Measurements from ENCODE around the gene ABHD16A. TPM values are rescaled to one million over a fixed set of nuclear protein-coding genes. Genes with fewer than 3 reads are reported as not detected.

Gene ABHD16A
- total RNA-seq, 4 donors from 2014 or later: 37.1 to 62.1 (median 49.9) TPM

GRCh38 chr6:31686483-31686882 is 16.6 kb downstream of the ABHD16A start:
- DNase-seq (ENCODE audit: low spot score in 2 of 2): no peak
- peaks cover 1 to 61% (median 4%) of the 10 kb centered on the region in 3 donors for H3K36me3 ChIP-seq
- H3K4me3 ChIP-seq: no peak overlapping the region
- no peaks in the 10 kb centered on the region for H3K9me3 ChIP-seq
- WGBS, 2 donors: 70 to 89% methylated on average over 5 of the region's 5 CpGs
- TF ChIP-seq EP300 (IDR thresholded peaks at IDR 0.05) (no peak), POLR2A (IDR thresholded peaks at IDR 0.05) (no peak), CTCF (IDR thresholded peaks at IDR 0.05) (no peak)
- peaks cover 0 to 21% (median 3%) of the 10 kb centered on the region in 4 donors for H3K4me1 ChIP-seq
- no peak overlapping the region for H3K27ac ChIP-seq
- no peaks in the 10 kb centered on the region for H3K27me3 ChIP-seq

- whole genome bisulfite sequencing, 2 donors: 61 to 71% methylated on average over 13 of the region's 13 CpGs
- DNase-seq (ENCODE audit: low spot score in 2 of 2): no peak
- H3K27ac ChIP-seq: peak overlapping the region in 3 of 4 donors; percentile 30 to 77 (median 72)
- H3K36me3 ChIP-seq: peaks cover 0 to 33% (median 4%) of the 10 kb centered on the region in 3 donors
- H3K4me3 ChIP-seq: peak overlapping the region in 2 of 4 donors; percentile 26 to 46
- TF ChIP-seq EP300 (IDR thresholded peaks at IDR 0.05) (no peak), POLR2A (IDR thresholded peaks at IDR 0.05) (no peak), CTCF (IDR thresholded peaks at IDR 0.05) (no peak)
- peaks cover 0 to 35% (median 4%) of the 10 kb centered on the region in 4 donors for H3K4me1 ChIP-seq
- no peaks in the 10 kb centered on the region for H3K9me3 ChIP-seq
- no peaks in the 10 kb centered on the region for H3K27me3 ChIP-seq
Measured at GRCh38 chr6:31683591-31683990, 19.5 kb downstream of the ABHD16A start.

GRCh38 chr6:31681135-31681671 is 21.9 kb downstream of the ABHD16A start:
- Histone ChIP-seq H3K27ac (peak overlapping the region; percentile 51 to 84 (median 69)), H3K9me3 (no peaks in the 10 kb centered on the region), H3K36me3 (peaks cover 0 to 9% (median 0%) of the 10 kb centered on the region in 3 donors), H3K27me3 (no peaks in the 10 kb centered on the region), H3K4me1 (peaks cover 0 to 35% (median 4%) of the 10 kb centered on the region in 4 donors), H3K4me3 (peak overlapping the region; percentile 36 to 60 (median 44))
- WGBS, 2 donors: 0 to 2% methylated on average over 27 to 39 of the region's 40 CpGs
- TF ChIP-seq CTCF (IDR thresholded peaks at IDR 0.05) (peak in 2 of 5 experiments; percentile 13 to 36), POLR2A (IDR thresholded peaks at IDR 0.05) (peak in 1 of 2 donors; percentile 20), EP300 (IDR thresholded peaks at IDR 0.05) (no peak)
- no peak for DNase-seq (ENCODE audit: low spot score in 2 of 2)

- peak within 1 kb of the TSS; percentile 36 to 60 (median 44) for H3K4me3 ChIP-seq
- peak; percentile 70 to 85 for DNase-seq (ENCODE audit: low spot score in 2 of 2)
- peak; percentile 65 to 87 (median 74) for TF ChIP-seq CTCF (IDR thresholded peaks at IDR 0.05)
- peak in 1 of 2 donors; percentile 60 for TF ChIP-seq EP300 (IDR thresholded peaks at IDR 0.05)
- no peak for TF ChIP-seq POLR2A (IDR thresholded peaks at IDR 0.05)
- H3K27ac ChIP-seq: peak within 1 kb of the TSS; percentile 51 to 84 (median 69)
- peaks cover 0 to 35% (median 4%) of the 10 kb centered on the region in 4 donors for H3K4me1 ChIP-seq
- H3K9me3 ChIP-seq: no peaks in the 10 kb centered on the region
- H3K27me3 ChIP-seq: no peaks in the 10 kb centered on the region
- peaks cover 0 to 4% (median 0%) of the 10 kb centered on the region in 3 donors for H3K36me3 ChIP-seq
- WGBS, 2 donors: 11 to 13% methylated on average over 17 of the region's 17 CpGs
Measured at GRCh38 chr6:31680226-31681134, 22.6 kb downstream of the ABHD16A start, which contains the start of gene LY6G5C. Gene LY6G5C, minus strand, starts transcription at chr6:31681067. Its CDS starts 694 bp downstream, at chr6:31680373.

Measured in tibial nerve (tissue), 4 donors.